Stimulated activated CD4-positive, alpha-beta T cell treated with anti-CD3 and anti-CD28 coated beads, Interleukin-4, amount 100 ng/mL, for 48 hours (primary cell): ENCODE results near the gene MBTD1.
"Not testable (repeated sequence)": the region's sequence is repeated elsewhere in the genome, so short reads cannot be mapped to it uniquely, and the experiment has no call there.

Experiments used
- DNase-seq, 2 donors: peaks; one replicate each; pipeline ENCODE4 v3.0.0-alpha.2; 2020; ENCODE audit warnings: low read depth in 2 of 2

The MBTD1 gene

GRCh38 chr17:51259564-51260236, at the start of gene MBTD1:
MBTD1 (minus strand) TSS chr17:51260049; CDS start chr17:51225161, 34,888 bp downstream.
- peak; percentile 89 to 92 for DNase-seq

GRCh38 chr17:51305182-51305581, 45.3 kb upstream of the MBTD1 start:
- DNase-seq = no peak

GRCh38 chr17:51299859-51300258, 40.0 kb upstream of the MBTD1 start:
- no peak for DNase-seq

GRCh38 chr17:51298508-51299371, 38.9 kb upstream of the MBTD1 start:
- no peak for DNase-seq

- DNase-seq = not testable (repeated sequence)
Observed at GRCh38 chr17:51294338-51294737, 34.5 kb upstream of the MBTD1 start.

GRCh38 chr17:51289696-51290111, 29.9 kb upstream of the MBTD1 start:
- no peak for DNase-seq

- no peak for DNase-seq
Observed at GRCh38 chr17:51287412-51287811, 27.6 kb upstream of the MBTD1 start.

- DNase-seq = no peak
Observed at GRCh38 chr17:51279183-51279582, 19.3 kb upstream of the MBTD1 start.

GRCh38 chr17:51275381-51275780, 15.5 kb upstream of the MBTD1 start:
- no peak for DNase-seq

- DNase-seq = no peak
Observed at GRCh38 chr17:51272812-51273211, 13.0 kb upstream of the MBTD1 start.

- no peak for DNase-seq
Observed at GRCh38 chr17:51270636-51271035, 10.8 kb upstream of the MBTD1 start.

GRCh38 chr17:51269991-51270390, 10.1 kb upstream of the MBTD1 start:
- no peak for DNase-seq

- not testable (repeated sequence) for DNase-seq
Observed at GRCh38 chr17:51264466-51264865, 4.6 kb upstream of the MBTD1 start.

- DNase-seq = no peak
Observed at GRCh38 chr17:51263006-51263405, 3.2 kb upstream of the MBTD1 start.

- DNase-seq = peak in 1 of 2 donors; percentile 63
Observed at GRCh38 chr17:51261024-51261963, 1.4 kb upstream of the MBTD1 start.

- DNase-seq = peak; percentile 93 to 95
Observed at GRCh38 chr17:51260237-51261023, 581 bp upstream of the MBTD1 start, which contains the start of gene UTP18. UTP18 (plus strand) TSS chr17:51260546; CDS start chr17:51260585, 39 bp downstream.

- peak in 1 of 2 donors; percentile 3 for DNase-seq
Observed at GRCh38 chr17:51258756-51259563, 889 bp downstream of the MBTD1 start.

GRCh38 chr17:51257150-51258081, 2.4 kb downstream of the MBTD1 start:
- DNase-seq = no peak

GRCh38 chr17:51256101-51256500, 3.7 kb downstream of the MBTD1 start:
- DNase-seq = no peak
